Nephron (organoid): ENCODE results near the gene IL17RD.

Experiments used
- H3K27ac Mint-ChIP-seq, 3 experiments: 2 replicates each; pipeline ENCODE4 v1.8.0; 2020; ENCODE audit warnings: mixed read lengths in 3 of 3, mild to moderate bottlenecking in 2 of 3, moderate library complexity in 1 of 3
- H3K27me3 Mint-ChIP-seq: 2 replicates; pipeline ENCODE4 v1.8.0; 2021; ENCODE audit warnings: low read depth, mild to moderate bottlenecking, moderate library complexity, mixed read lengths
- H3K36me3 Mint-ChIP-seq: 2 replicates; pipeline ENCODE4 v1.8.0; 2020; ENCODE audit warnings: low read depth, mixed read lengths
- H3K4me1 Mint-ChIP-seq: 2 replicates; pipeline ENCODE4 v1.8.0; 2020; ENCODE audit warnings: mixed read lengths
- H3K4me3 Mint-ChIP-seq, 3 experiments: 2 replicates each; pipeline ENCODE4 v1.8.0; 2020; ENCODE audit warnings: mild to moderate bottlenecking in 3 of 3, mixed read lengths in 3 of 3, moderate library complexity in 2 of 3
- H3K9me3 Mint-ChIP-seq: 2 replicates; pipeline ENCODE4 v1.8.0; 2020; ENCODE audit warnings: mixed read lengths
- TF ChIP-seq, protein P1 (sequence below), 3 experiments: fragments of 200-600 bp; sonication (generic); IDR thresholded peaks; one replicate each; pipeline ENCODE4 v1.5.0; 2021; ENCODE audit warnings: antibody characterized with exemption in 3 of 3; ENCODE audit not compliant: unreplicated experiment in 3 of 3

IL17RD gene

DNA sequence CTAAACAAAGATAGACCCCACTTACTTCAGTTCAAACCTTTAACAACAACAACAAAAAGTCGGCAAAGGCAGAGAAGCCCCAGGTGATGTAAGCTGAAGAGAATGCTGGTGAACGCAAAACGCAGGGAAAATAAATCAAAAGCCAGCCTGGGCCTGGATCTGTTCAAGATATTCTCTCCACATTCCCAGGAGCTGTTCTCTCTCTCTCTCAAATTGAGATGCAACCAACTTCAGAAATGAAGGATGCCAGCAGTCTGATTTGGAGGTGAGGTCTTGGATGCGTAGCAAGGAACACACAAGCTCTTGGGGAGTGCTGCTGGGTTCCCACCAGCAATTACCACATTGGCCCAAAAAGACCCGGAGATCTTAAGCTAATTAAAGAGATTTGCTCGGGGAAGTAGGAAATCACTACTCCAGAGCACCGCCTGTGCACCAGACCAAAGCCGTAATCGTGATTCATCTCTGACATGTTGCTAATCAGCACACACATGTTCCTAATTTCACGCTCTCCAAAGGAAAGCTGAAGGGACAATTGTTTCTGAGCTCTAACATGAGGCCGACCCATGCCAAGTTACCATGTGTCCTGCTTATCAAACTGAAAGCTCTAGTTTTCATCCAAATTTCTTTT lies 37.1 kb downstream of the IL17RD start:
- TF ChIP-seq, protein P1, sequence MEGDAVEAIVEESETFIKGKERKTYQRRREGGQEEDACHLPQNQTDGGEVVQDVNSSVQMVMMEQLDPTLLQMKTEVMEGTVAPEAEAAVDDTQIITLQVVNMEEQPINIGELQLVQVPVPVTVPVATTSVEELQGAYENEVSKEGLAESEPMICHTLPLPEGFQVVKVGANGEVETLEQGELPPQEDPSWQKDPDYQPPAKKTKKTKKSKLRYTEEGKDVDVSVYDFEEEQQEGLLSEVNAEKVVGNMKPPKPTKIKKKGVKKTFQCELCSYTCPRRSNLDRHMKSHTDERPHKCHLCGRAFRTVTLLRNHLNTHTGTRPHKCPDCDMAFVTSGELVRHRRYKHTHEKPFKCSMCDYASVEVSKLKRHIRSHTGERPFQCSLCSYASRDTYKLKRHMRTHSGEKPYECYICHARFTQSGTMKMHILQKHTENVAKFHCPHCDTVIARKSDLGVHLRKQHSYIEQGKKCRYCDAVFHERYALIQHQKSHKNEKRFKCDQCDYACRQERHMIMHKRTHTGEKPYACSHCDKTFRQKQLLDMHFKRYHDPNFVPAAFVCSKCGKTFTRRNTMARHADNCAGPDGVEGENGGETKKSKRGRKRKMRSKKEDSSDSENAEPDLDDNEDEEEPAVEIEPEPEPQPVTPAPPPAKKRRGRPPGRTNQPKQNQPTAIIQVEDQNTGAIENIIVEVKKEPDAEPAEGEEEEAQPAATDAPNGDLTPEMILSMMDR (IDR thresholded peaks at IDR 0.05; ENCODE audit: unreplicated experiment in 3 of 3), result no peak
- Mint-ChIP-seq H3K9me3 (no peaks in the 10 kb centered on the region), H3K27ac (peak overlapping the region; percentile 94 to 98 (median 95)), H3K4me3 (peak overlapping the region; percentile 14 to 61 (median 22)), H3K27me3 (no peaks in the 10 kb centered on the region), H3K4me1 (peaks cover 83% of the 10 kb centered on the region), H3K36me3 (peaks cover 12% of the 10 kb centered on the region)

- Mint-ChIP-seq H3K9me3 (no peaks in the 10 kb centered on the region), H3K27me3 (no peaks in the 10 kb centered on the region), H3K4me3 (peak overlapping the region in 1 of 3 experiments; percentile 27), H3K36me3 (peaks cover 17% of the 10 kb centered on the region), H3K4me1 (peaks cover 80% of the 10 kb centered on the region), H3K27ac (peak overlapping the region; percentile 79 to 82 (median 82))
- TF ChIP-seq, protein P1 (IDR thresholded peaks at IDR 0.05; ENCODE audit: unreplicated experiment in 3 of 3), result no peak
Measured at GRCh38 chr3:57126244-57126643, 38.9 kb downstream of the IL17RD start.

- peak overlapping the region; percentile 90 to 91 (median 91) for H3K27ac Mint-ChIP-seq
- peak overlapping the region in 1 of 3 experiments; percentile 20 for H3K4me3 Mint-ChIP-seq
- peaks cover 59% of the 10 kb centered on the region for H3K4me1 Mint-ChIP-seq
- H3K9me3 Mint-ChIP-seq, result no peaks in the 10 kb centered on the region
- H3K27me3 Mint-ChIP-seq, result no peaks in the 10 kb centered on the region
- peaks cover 38% of the 10 kb centered on the region for H3K36me3 Mint-ChIP-seq
- TF ChIP-seq, protein P1 (IDR thresholded peaks at IDR 0.05; ENCODE audit: unreplicated experiment in 3 of 3), result no peak
Measured at GRCh38 chr3:57120451-57121174, 44.5 kb downstream of the IL17RD start.

DNA sequence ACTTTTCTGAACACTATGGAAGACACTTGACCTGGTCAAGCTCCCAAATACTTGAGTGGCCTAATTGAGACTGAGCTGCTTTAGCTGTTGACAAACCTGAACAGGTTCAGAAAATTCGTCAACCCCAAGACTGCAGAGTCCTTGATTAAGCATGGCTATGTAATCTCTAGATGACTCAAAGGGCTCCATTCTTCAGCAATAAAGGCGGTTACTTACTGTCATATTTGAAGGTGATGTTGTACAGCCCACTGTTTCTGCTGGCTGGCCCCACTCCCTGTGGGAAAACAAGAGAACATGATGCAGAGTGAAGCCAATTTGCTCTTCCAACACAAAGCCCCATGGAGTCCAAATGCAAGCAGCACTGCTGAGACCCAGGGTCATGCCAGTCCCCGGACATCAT lies 45.1 kb downstream of the IL17RD start:
- TF ChIP-seq, protein P1 (IDR thresholded peaks at IDR 0.05; ENCODE audit: unreplicated experiment in 3 of 3), result no peak
- peak overlapping the region; percentile 90 to 91 (median 91) for H3K27ac Mint-ChIP-seq
- H3K4me1 Mint-ChIP-seq, result peaks cover 53% of the 10 kb centered on the region
- peaks cover 43% of the 10 kb centered on the region for H3K36me3 Mint-ChIP-seq
- no peaks in the 10 kb centered on the region for H3K27me3 Mint-ChIP-seq
- H3K4me3 Mint-ChIP-seq, result peak overlapping the region in 1 of 3 experiments; percentile 20
- no peaks in the 10 kb centered on the region for H3K9me3 Mint-ChIP-seq

DNA sequence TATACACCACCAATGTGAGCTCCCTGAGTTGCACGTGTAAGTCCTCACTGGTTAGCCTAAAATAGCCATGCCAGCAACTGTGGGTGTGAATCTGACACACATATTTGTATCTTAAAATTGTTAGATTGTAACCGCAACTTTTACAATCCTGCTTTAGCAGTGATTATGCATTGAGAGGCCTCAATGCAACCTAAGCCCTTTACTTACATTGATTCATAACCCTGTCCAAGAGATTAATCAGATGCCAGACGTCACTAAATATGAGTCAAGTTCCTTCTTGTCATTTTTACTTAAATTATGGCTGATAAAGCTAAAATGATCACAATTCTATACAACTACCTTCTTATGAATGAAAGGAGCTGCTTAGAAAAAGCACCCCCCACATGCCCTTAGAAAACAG lies 46.9 kb downstream of the IL17RD start:
- peak overlapping the region; percentile 71 to 72 (median 71) for H3K27ac Mint-ChIP-seq
- TF ChIP-seq, protein P1 (IDR thresholded peaks at IDR 0.05; ENCODE audit: unreplicated experiment in 3 of 3), result no peak
- H3K4me3 Mint-ChIP-seq, result no peak overlapping the region
- peaks cover 48% of the 10 kb centered on the region for H3K36me3 Mint-ChIP-seq
- H3K27me3 Mint-ChIP-seq, result no peaks in the 10 kb centered on the region
- peaks cover 41% of the 10 kb centered on the region for H3K4me1 Mint-ChIP-seq
- H3K9me3 Mint-ChIP-seq, result no peaks in the 10 kb centered on the region
